ENCODE measurements around the gene SAPCD2.

The SAPCD2 gene

GRCh38 chr9:137107982-137108381 lies 37.6 kb upstream of the SAPCD2 start:
- in situ Hi-C loops (cut with MboI; ENCODE audit: low sequenced_read_pairs) = no loop called here

DNA sequence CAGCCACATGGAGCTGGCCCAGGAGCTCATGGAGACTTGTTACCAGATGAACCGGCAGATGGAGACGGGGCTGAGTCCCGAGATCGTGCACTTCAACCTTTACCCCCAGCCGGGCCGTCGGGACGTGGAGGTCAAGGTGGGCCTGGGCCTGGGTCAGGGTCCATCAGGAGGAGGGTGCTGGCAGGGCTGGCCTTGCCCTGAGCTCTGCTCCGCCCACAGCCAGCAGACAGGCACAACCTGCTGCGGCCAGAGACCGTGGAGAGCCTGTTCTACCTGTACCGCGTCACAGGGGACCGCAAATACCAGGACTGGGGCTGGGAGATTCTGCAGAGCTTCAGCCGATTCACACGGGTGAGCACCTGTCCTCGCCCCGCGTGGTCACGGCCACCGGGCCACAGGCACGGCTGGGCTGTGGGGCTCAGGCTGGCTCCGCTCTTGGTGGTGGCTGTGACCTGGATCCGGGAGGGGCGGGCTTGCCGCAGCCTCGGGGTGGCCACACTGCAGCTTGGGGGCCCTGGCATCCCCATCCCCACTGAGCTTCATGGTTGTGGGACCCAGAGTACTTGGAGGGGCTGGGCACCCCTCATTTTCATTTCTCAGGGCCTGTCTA lies 37.1 kb upstream of the SAPCD2 start:
- in situ Hi-C loops (cut with MboI; ENCODE audit: low sequenced_read_pairs) = no loop called here

DNA sequence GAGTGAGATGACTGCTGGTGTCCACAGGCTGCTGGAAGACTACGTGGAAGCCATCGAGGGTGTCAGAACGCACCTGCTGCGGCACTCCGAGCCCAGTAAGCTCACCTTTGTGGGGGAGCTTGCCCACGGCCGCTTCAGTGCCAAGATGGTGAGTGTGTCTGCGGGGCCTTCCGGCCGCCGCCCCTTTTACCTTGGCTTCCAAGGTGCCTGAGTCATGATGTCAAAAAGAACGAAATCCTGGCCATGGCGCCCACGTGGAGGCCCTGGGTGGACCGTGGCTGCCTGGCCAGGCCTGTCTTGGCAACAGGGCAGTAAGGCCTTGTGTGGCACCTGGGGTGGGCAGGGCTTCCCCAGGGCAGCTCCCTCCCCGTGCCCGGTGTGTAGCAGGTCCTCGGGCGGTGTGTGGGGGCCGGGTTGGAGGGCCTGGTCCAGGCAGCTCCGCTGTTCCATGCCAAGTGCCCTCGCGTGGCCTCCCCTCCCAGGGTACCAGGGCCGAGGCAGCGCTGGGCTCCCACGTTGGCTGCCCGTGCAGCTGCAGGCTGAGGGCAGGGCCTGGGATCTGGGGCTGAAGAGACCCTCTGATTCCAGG lies 36.4 kb upstream of the SAPCD2 start:
- in situ Hi-C loops (cut with MboI; ENCODE audit: low sequenced_read_pairs) = no loop called here

DNA sequence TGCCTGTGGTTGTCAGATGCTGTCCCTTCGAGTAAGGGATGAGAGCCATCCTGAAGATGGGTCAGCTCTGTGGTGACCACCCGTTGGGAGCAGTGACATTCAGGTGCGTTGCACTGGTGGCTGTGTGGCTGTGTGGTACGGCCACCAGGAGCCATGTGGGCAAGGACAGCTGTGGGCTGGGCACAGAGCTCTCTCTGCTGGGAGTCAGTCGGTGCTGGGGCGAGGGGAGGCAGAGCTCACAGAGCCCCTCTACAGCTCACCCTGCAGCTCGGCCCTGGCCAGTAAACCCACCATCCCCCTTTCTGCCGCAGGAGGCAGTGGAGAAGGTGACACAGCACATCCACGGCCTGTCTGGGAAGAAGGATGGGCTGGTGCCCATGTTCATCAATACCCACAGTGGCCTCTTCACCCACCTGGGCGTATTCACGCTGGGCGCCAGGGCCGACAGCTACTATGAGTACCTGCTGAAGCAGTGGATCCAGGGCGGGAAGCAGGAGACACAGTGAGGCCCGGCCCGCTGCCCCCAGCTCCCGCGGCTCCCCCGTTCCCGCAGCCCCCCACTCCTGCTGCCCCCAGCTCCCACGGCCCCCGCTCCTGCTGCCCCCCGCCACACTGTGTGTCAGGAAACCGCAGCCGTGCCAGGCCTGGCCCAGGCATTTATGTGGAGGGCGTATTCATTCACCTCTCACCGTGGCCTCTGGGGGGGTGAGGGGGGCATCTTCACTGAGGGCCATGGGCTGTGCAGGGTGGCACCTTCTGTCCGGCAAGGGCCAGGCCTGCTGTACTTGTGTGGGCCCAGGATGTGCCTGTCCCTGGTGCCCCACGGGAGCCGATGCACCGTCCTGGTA lies 35.7 kb upstream of the SAPCD2 start:
- in situ Hi-C loops (cut with MboI; ENCODE audit: low sequenced_read_pairs) = no loop called here

DNA sequence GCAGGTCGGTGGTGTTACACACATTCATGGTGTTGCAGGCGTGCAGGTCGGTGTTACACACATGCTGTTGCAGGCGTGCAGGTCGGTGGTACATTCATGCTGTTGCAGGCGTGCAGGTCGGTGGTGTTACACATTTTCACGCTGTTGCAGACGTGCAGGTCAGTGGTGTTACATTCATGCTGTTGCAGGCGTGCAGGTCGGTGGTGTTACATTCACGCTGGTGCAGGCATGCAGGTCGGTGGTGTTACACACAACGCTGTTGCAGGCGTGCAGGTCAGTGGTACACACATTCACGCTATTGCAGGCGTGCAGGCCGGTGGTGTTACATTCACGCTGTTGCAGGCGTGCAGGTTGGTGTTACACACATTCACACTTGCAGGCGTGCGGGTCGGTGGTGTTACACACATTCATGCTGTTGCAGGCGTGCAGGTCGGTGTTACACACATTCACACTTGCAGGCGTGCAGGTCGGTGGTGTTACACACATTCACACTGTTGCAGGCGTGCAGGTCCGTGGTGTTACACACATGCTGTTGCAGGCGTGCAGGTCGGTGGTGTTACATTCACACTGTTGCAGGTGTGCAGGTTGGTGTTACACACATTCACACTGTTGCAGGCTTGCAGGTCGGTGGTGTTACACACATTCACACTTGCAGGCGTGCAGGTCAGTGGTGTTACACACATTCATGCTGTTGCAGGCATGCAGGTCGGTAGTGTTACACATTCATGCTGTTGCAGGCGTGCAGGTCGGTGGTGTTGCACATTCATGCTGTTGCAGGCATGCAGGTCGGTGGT lies 33.0 kb upstream of the SAPCD2 start:
- in situ Hi-C loops (cut with MboI; ENCODE audit: low sequenced_read_pairs) = no loop called here

DNA sequence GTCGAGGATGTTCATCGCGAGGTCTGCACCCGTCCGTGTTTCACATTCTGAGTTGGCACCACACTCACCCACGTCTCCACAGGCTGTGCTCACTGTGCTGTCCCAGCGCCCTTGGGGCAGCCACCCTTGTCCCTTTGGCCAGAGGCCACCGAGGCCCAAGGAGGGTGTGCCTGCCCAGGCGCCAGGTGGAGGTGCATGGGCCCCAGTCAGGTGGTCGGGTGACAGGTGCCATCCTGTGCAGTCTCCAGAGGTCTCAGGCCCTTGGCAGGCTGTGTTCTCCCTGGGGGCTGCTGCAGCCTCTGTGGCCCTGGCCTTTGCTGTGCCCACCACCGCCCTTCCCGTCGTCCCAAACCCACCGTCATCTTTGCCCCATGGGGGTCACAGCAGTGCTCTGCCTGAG lies 28.9 kb upstream of the SAPCD2 start:
- in situ Hi-C loops (cut with MboI; ENCODE audit: low sequenced_read_pairs) = no loop called here

DNA sequence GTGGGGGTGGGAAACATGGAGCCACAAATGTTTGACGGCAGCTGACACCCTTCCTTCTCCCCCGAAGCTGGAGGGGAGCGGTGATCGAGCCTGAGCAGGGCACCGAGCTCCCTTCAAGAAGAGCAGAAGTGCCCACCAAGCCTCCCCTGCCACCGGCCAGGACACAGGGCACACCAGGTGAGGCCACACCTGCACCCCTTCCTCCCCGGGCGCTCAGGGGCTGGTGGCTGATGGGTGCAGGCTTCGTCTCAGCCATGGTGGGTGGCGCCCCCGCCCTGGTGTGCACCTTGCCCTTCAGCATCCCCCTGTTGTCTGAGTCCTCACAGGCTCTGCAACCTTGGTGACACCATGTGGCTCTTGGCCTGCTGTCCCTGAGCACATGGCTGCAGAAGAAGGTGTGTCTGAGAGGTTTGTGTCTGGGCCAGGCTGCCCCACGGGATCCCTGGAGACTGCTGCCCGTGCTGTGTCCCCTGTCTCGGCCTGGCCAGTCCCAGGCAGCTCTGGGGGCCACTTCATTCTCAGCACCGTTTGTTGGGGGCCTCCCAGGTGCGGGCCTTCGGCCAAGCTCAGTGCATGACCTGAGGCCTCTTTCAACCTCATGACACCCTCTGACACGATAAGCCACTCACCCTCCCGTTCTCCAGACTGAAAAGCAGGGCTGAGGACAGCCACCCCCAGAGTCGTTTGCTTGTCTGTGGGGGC lies 27.6 kb upstream of the SAPCD2 start:
- in situ Hi-C loops (cut with MboI; ENCODE audit: low sequenced_read_pairs) = no loop called here

DNA sequence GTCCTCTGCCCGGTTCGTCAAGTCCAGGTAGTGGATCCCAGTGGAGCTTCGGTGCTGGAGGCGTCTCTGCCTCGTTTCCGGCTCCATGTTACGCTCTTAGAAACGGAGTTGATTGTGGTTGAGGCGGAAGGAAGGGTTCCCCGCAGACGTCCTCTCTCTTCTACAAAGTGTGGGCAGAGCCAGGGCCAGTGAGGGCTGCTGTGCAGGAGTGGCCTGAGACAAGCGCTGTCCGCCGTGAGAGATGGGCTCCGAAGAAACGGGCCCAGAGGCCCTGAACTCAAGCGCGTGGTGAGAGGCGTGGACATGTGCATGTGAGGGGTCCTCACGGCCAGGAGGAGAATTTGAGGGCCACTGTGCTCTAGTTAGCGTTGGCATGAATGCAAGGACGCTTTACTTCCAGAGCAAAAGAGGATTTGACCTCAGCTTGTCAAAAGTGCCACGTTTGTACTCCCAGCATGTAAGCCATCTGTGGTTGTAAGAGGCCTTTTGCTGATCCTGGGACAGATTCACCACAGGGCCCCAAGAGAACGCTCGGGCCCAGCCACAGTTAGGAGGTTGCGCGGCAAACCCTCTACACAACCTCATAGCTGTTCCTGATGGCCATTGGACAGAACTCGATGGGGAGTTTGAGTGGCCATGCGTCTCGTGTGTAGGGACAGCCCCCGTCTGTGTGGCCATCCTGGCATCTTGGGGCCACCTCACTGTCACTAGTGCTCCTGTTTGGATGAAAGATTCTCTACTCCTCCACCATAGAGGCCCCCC lies 26.6 kb upstream of the SAPCD2 start:
- in situ Hi-C loops (cut with MboI; ENCODE audit: low sequenced_read_pairs) = no loop called here

- in situ Hi-C loops (cut with MboI; ENCODE audit: low sequenced_read_pairs) = no loop called here
Measured at GRCh38 chr9:137095664-137096517, 25.5 kb upstream of the SAPCD2 start.

GRCh38 chr9:137089232-137089947 lies 19.0 kb upstream of the SAPCD2 start:
- in situ Hi-C loops (cut with MboI; ENCODE audit: low sequenced_read_pairs) = no loop called here

- in situ Hi-C loops (cut with MboI; ENCODE audit: low sequenced_read_pairs) = no loop called here
Measured at GRCh38 chr9:137088121-137088520, 17.8 kb upstream of the SAPCD2 start.

DNA sequence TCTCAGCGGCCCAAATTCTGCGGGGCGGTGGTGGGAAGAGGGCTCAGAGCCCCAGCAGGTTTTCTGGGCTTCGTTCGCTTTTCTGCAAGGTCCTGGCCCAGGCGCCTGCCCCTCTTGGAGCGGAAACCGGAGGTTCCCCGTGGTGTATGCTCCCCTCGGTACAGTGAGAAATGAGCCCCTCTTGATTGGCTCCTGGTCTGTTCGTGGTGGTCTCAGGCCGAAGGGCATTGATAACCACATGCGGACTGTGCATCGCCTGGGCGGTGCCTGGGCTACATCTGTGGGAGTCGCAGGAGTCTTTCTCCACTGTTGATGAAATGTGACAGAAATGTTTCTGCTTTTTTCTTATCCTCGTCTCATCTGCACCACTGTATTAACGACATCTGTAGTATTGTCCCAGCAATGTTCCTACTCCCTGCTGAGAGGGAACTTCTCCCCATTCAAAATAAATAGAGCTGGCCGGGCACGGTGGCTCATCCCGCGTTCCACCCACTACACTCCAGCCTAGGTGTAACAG lies 17.1 kb upstream of the SAPCD2 start:
- in situ Hi-C loops (cut with MboI; ENCODE audit: low sequenced_read_pairs) = no loop called here

DNA sequence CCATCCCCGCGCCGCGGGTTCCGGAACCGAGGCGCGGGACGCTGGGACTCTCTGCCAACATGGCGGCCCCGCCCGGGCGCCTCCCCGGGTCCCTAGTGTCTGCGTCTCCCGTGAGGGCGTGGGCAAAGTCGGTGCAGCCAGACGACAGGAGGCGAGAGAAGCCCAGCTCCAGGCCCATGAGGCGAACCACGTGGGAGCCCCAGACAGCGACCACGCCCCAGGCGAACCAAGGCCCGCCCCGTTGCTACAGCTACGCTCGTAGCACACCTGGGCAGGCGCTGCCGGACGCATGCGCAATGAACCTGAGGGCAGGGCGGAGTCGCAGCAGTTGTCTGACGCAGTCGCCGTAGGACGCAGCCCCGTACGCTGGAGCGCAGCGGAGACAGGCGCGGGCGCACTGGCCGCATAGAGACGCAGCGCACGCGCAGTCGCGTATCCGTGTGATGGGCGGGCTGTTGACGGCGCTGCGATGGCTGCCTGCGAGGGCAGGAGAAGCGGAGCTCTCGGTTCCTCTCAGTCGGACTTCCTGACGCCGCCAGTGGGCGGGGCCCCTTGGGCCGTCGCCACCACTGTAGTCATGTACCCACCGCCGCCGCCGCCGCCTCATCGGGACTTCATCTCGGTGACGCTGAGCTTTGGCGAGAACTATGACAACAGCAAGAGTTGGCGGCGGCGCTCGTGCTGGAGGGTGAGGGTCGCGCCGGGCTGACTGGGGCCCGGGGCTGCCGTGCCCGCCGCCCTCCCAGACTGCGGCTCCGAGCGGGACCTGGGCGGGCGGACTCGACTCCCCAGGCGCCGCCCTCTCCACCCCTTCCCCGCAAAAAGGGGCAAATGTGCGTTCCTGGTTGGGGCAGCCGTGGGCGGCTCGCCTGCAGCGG lies 16.4 kb upstream of the SAPCD2 start, which contains the start of gene MAN1B1:
MAN1B1 (plus strand) TSS at position 455 of the 878 bp plus-strand sequence; CDS start at position 470, 15 bp downstream.
- in situ Hi-C loops (cut with MboI; ENCODE audit: low sequenced_read_pairs) = no loop called here

DNA sequence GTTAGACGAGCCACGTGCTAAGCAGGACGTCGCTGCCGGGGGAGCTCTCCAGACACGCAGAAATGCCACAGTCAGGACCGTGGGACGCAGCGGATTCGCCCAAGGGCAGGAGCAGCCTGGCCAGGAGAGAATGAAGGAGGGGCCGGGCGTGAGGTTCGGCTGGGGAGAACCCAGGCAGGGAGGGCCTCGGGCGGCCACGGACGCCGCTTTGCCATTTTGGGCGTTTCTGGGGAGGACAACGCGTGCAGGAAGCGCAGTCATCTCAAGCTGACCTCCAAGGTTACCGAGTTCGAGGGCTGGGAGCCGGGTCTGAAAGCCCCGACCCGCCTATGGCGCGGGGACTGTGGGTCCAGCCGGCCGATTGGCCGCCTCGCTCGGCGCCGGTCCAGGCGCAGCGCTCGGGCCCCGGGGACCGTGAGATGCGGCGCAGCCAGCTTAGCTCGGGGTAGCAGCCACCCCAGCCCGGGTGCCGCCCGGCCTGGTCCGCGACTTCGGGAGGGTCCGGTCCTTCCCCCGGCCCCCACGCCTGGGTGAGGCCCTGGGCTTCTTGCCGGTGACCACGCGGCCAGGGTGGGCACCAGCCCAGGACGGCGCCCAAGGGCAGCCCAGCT lies 15.7 kb upstream of the SAPCD2 start:
- in situ Hi-C loops (cut with MboI; ENCODE audit: low sequenced_read_pairs) = no loop called here

GRCh38 chr9:137084526-137084925 lies 14.2 kb upstream of the SAPCD2 start:
- in situ Hi-C loops (cut with MboI; ENCODE audit: low sequenced_read_pairs) = no loop called here

DNA sequence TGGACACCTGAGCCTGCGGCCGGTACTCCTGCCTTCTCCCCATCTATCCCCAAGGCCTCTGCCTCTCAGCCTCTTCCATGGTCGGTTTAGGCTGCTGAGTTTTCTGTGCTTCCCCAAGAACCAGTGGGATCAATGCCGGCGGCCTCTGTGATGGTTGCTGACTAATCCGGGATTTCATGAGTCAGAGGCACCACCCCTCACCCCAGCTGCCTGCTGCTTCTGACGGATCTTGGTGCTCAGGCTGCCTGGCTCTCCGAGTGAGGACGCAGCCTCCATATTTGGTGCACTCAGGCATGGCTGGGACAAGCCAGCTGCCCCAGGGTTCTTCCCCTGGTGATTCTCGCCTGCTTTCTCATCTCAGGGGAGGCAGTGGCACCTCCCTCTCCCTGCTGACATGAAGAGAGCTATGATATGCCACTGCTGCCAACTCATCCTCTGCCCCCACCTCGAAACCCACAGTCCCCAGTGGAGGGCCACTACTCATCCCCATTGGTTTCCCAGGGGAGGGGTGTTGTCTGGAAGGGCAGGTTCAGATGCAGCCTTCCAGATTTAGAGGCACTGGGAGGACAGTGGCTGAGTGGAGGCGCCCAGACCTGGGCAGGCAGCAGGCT lies 13.1 kb upstream of the SAPCD2 start:
- in situ Hi-C loops (cut with MboI; ENCODE audit: low sequenced_read_pairs) = no loop called here
